OCI-LY1 (cell line): Measurements from ENCODE around the gene NFILZ.

ENCODE experiments used
- EZH2 ChIP-seq: fragments of 200-600 bp; sonication (generic), shearing (Covaris generic); IDR thresholded peaks from 2 replicates; pipeline ENCODE4 v1.8.0; 2017; ENCODE audit warnings: borderline replicate concordance, mixed run types, mild to moderate bottlenecking, antibody characterized with exemption, low read length, moderate library complexity, mixed read lengths
- TF ChIP-seq, protein P1 (sequence below): fragments of 200-600 bp; sonication (generic), shearing (Covaris generic); IDR thresholded peaks from 2 replicates; pipeline ENCODE4 v1.5.1; 2017; ENCODE audit warnings: mild to moderate bottlenecking, antibody characterized with exemption, low read length, moderate library complexity, mixed read lengths

DNA sequence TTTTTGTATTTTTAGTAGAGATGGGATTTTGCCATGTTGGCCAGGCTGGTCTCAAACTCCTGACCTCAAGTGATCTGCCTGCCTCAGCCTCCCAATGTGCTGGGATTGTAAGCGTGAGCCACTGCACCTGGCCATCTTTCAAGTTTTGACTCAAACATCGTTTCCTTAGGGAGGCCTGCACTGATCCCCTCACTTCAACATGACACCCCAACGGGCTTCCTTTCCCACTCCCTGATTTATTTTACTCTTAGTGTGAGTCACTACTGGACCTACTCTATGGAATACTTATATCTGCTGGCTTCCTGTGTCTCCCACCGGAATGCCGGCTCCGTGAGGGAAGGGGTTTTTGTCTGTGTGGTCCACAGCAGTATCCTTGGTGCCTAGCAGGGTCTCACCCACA is 15.4 kb upstream of the NFILZ start:
- TF ChIP-seq, protein P1, sequence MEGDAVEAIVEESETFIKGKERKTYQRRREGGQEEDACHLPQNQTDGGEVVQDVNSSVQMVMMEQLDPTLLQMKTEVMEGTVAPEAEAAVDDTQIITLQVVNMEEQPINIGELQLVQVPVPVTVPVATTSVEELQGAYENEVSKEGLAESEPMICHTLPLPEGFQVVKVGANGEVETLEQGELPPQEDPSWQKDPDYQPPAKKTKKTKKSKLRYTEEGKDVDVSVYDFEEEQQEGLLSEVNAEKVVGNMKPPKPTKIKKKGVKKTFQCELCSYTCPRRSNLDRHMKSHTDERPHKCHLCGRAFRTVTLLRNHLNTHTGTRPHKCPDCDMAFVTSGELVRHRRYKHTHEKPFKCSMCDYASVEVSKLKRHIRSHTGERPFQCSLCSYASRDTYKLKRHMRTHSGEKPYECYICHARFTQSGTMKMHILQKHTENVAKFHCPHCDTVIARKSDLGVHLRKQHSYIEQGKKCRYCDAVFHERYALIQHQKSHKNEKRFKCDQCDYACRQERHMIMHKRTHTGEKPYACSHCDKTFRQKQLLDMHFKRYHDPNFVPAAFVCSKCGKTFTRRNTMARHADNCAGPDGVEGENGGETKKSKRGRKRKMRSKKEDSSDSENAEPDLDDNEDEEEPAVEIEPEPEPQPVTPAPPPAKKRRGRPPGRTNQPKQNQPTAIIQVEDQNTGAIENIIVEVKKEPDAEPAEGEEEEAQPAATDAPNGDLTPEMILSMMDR: no peak
- TF ChIP-seq EZH2: no peak
